HG03457 (cell line): ENCODE data around the gene APP.
"Not testable (repeated sequence)": the region's sequence is repeated elsewhere in the genome, so short reads cannot be mapped to it uniquely, and the experiment has no call there.

Experiments
- ATAC-seq: cut with Tn5 transposase; IDR thresholded peaks from one replicate; pipeline ENCODE4 v1.9.1; 2021; ENCODE audit warnings: moderate number of reproducible peaks; ENCODE audit not compliant: unreplicated experiment

Gene APP

GRCh38 chr21:26105819-26106218 is 64.8 kb downstream of the APP start:
- no peak for ATAC-seq

- no peak for ATAC-seq
Measured at GRCh38 chr21:26100573-26100972, 70.0 kb downstream of the APP start.

- no peak for ATAC-seq
Measured at GRCh38 chr21:26099610-26100219, 70.9 kb downstream of the APP start.

GRCh38 chr21:26098772-26099397 is 71.7 kb downstream of the APP start:
- no peak for ATAC-seq

- ATAC-seq = no peak
Measured at GRCh38 chr21:26097475-26097874, 73.1 kb downstream of the APP start.

- no peak for ATAC-seq
Measured at GRCh38 chr21:26096494-26097371, 73.8 kb downstream of the APP start.

GRCh38 chr21:26095131-26095530 is 75.4 kb downstream of the APP start:
- ATAC-seq = no peak

- no peak for ATAC-seq
Measured at GRCh38 chr21:26093122-26093521, 77.4 kb downstream of the APP start.

- no peak for ATAC-seq
Measured at GRCh38 chr21:26091480-26092018, 79.0 kb downstream of the APP start.

- ATAC-seq = no peak
Measured at GRCh38 chr21:26089730-26090129, 80.8 kb downstream of the APP start.

GRCh38 chr21:26087223-26087918 is 83.2 kb downstream of the APP start:
- no peak for ATAC-seq

- no peak for ATAC-seq
Measured at GRCh38 chr21:26085882-26086281, 84.7 kb downstream of the APP start.

GRCh38 chr21:26085127-26085526 is 85.4 kb downstream of the APP start:
- ATAC-seq = no peak

GRCh38 chr21:26082549-26082948 is 88.0 kb downstream of the APP start:
- ATAC-seq = no peak

- ATAC-seq = not testable (repeated sequence)
Measured at GRCh38 chr21:26081175-26081760, 89.3 kb downstream of the APP start.

GRCh38 chr21:26080211-26080610 is 90.4 kb downstream of the APP start:
- no peak for ATAC-seq

- no peak for ATAC-seq
Measured at GRCh38 chr21:26079366-26079765, 91.2 kb downstream of the APP start.

- no peak for ATAC-seq
Measured at GRCh38 chr21:26077521-26077920, 93.0 kb downstream of the APP start.

- no peak for ATAC-seq
Measured at GRCh38 chr21:26072666-26073615, 97.6 kb downstream of the APP start.
